BJ (cell line): Measurements from ENCODE around the gene GRM2. TPM values are rescaled to one million over a fixed set of nuclear protein-coding genes. Genes with fewer than 3 reads are reported as not detected.
A peak's percentile ranks its signal among the peaks of the same experiment; 100 is the strongest.

ENCODE experiments used
- CTCF ChIA-PET: fragments of 350-600 bp; formaldehyde crosslinking; extraction: SDS; loops from one replicate; lab custom pipeline; 2021; ENCODE audit warnings: antibody characterized with exemption, inconsistent platforms; lab: Yijun Ruan, JAX
- POLR2A ChIA-PET: fragments of 300-600 bp; sonication (Branson Sonifier 250); formaldehyde crosslinking; extraction: SDS; loops from one replicate; lab custom pipeline; 2021; ENCODE audit warnings: antibody characterized with exemption; lab: Charles Lee
- DNase-seq: peaks from one replicate; pipeline ENCODE4 v3.0.0-alpha.2; 2011; ENCODE audit warnings: low read depth
- H3K27me3 ChIP-seq: 2 replicates; pipeline ENCODE4 v1.6.0; 2011; ENCODE audit warnings: low read length; ENCODE audit not compliant: control insufficient read depth, insufficient read depth
- H3K36me3 ChIP-seq: 2 replicates; pipeline ENCODE4 v1.5.1; 2011; ENCODE audit warnings: low read length; ENCODE audit not compliant: control insufficient read depth, insufficient read depth
- H3K4me3 ChIP-seq: 2 replicates; pipeline ENCODE4 v1.5.1; 2011; ENCODE audit warnings: low read depth, mild to moderate bottlenecking, control low read depth, low read length
- CTCF ChIP-seq: IDR thresholded peaks from 2 replicates; pipeline ENCODE4 v1.5.1; 2011; ENCODE audit warnings: low read depth, mild to moderate bottlenecking, control low read depth, inconsistent platforms, low read length, moderate library complexity; ENCODE audit not compliant: insufficient read depth
- polyA minus RNA-seq: library from RNA; depleted of rRNA, polyadenylated mRNA; stranded (reverse); fragments of >200 nt; gene quantifications from 2 replicates; pipeline ENCODE4 v1.2.3, GENCODE V29; 2011; rRNA and poly(A)+ RNA removed
- polyA plus RNA-seq: library from polyadenylated mRNA; depleted of rRNA; stranded (reverse); fragments of >200 nt; gene quantifications from 2 replicates; pipeline ENCODE4 v1.2.3, GENCODE V29; 2011; rRNA removed

The GRM2 gene
- polyA plus RNA-seq: 0.01 and 0.09 TPM in 2 replicates
- polyA minus RNA-seq: 0.05 and 0.14 TPM in 2 replicates

GRCh38 chr3:51706788-51707731, at the start of gene GRM2:
Gene GRM2, plus strand, starts transcription at chr3:51707068. Its CDS starts 1,916 bp downstream, at chr3:51708984.
- peaks cover 5% of the 10 kb centered on the region for H3K36me3 ChIP-seq
- CTCF ChIA-PET: interaction anchor here (1.5 kb wide), 1 partner anchor 12 kb away, joined by 4 read pairs; no protein-coding TSS in a partner anchor
- 0 out of 2 replicates have a peak, but pooled peaks cover 2% of the 10 kb centered on the region for H3K27me3 ChIP-seq
- TF ChIP-seq CTCF: no peak
- peak; percentile 8 for DNase-seq
- POLR2A ChIA-PET: no interaction called here
- peak within 1 kb of the TSS; percentile 36 for H3K4me3 ChIP-seq

- CTCF ChIA-PET: interaction anchor here (3.6 kb wide), 1 partner anchor 12 kb away, joined by 26 read pairs; no protein-coding TSS in a partner anchor
- Histone ChIP-seq H3K4me3 (no peak overlapping the region), H3K36me3 (peaks cover 6% of the 10 kb centered on the region; the same call in 1 of the 2 replicates), H3K27me3 (no peaks in the 10 kb centered on the region)
- DNase-seq: no peak
- POLR2A ChIA-PET: no interaction called here
- no peak for TF ChIP-seq CTCF
These were observed 49.6 kb upstream of the GRM2 start for GRCh38 chr3:51657234-51657633.

- ChIA-PET POLR2A (no interaction called here), CTCF (interaction anchor here (3.6 kb wide), 1 partner anchor 9 kb away, joined by 26 read pairs; no protein-coding TSS in a partner anchor)
- no peak for TF ChIP-seq CTCF
- Histone ChIP-seq H3K4me3 (no peak overlapping the region), H3K36me3 (peaks cover 14% of the 10 kb centered on the region), H3K27me3 (no peaks in the 10 kb centered on the region)
- no peak for DNase-seq
These were observed 46.9 kb upstream of the GRM2 start for GRCh38 chr3:51659942-51660341.

- CTCF ChIA-PET: interaction anchor here (1.6 to 16.2 kb wide), 2 partner anchors 22 to 160 kb away, joined by 3 to 207 read pairs; partner anchors contain the start of gene DCAF1
- H3K36me3 ChIP-seq: peaks cover 12% of the 10 kb centered on the region
- DNase-seq: no peak
- H3K27me3 ChIP-seq: no peaks in the 10 kb centered on the region
- H3K4me3 ChIP-seq: no peak overlapping the region
- no peak for TF ChIP-seq CTCF
- POLR2A ChIA-PET: no interaction called here
These were observed 44.4 kb upstream of the GRM2 start for GRCh38 chr3:51662456-51662855.

GRCh38 chr3:51668756-51669155, 38.1 kb upstream of the GRM2 start:
- Histone ChIP-seq H3K36me3 (no peaks in the 10 kb centered on the region), H3K27me3 (no peaks in the 10 kb centered on the region), H3K4me3 (no peak overlapping the region)
- TF ChIP-seq CTCF: no peak
- ChIA-PET POLR2A (no interaction called here), CTCF (interaction anchor here (0.7 to 16.2 kb wide), 17 partner anchors 10 to 1059 kb away, joined by 3 to 207 read pairs (median 4); partner anchors contain the start of gene DCAF1)
- DNase-seq: no peak
